ENCODE data around the gene SMPD3. TPM values are rescaled to one million over a fixed set of nuclear protein-coding genes. Genes with fewer than 3 reads are reported as not detected.

Gene SMPD3
- total RNA-seq, 1 experiment from 2014 or later = 0.89 TPM

- TF ChIP-seq CBX3 (IDR thresholded peaks at IDR 0.05; ENCODE audit: low read depth) (no peak), CEBPB (IDR thresholded peaks at IDR 0.05; ENCODE audit: low read depth) (no peak), EGR1 (IDR thresholded peaks at IDR 0.05; ENCODE audit: low read depth) (no peak), EZH2 (IDR thresholded peaks at IDR 0.05) (no peak), FOSL1 (IDR thresholded peaks at IDR 0.05; ENCODE audit: low read depth) (no peak), JUND (IDR thresholded peaks at IDR 0.05) (no peak), TCF7L2 (IDR thresholded peaks at IDR 0.05; ENCODE audit: borderline replicate concordance, extremely low read depth, insufficient read depth, insufficient read length) (no peak), POLR2A (IDR thresholded peaks at IDR 0.05; ENCODE audit: borderline replicate concordance, extremely low read depth, insufficient read depth, insufficient read length) (no peak)
Observed at GRCh38 chr16:68486502-68487202, 38.3 kb upstream of the SMPD3 start (continued).

DNA sequence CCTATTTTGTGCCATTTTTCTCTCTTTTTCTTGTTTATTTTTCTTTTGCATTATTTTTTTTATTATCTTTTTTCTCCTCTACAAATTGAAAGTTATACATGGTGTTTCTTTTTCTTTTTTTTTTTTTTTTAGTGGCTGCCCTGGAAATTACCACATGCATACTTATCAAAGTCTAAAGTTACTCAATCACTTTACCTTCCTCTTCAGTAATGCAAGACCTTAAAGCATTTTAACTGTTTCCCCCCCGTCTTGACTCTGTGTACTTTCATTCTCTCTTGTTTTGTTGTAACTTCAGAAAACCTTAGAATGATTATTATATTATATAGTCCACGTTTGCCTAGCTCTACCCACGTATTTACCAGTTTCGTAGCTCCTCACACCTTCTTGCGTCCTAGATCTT lies 33.3 kb upstream of the SMPD3 start:
- ChIA-PET RAD21 (ENCODE audit: low non-redundant PET in 1 of 2, low total read pairs in 2 of 2, uncharacterized antibody in 2 of 2, unreplicated experiment in 2 of 2) (no interaction called here), CTCF (no interaction called here), POLR2A (no interaction called here)
- Histone ChIP-seq H3K79me2 (ENCODE audit: insufficient read depth, low read length) (no peaks in the 10 kb centered on the region), H3K9me2 (ENCODE audit: insufficient read depth) (no peaks in the 10 kb centered on the region), H4K20me1 (ENCODE audit: insufficient read depth) (no peaks in the 10 kb centered on the region), H3K4me2 (ENCODE audit: low read length) (no peak overlapping the region), H3K9me3 (ENCODE audit: control insufficient read depth in 1 of 2, insufficient read depth in 1 of 2, low read depth in 1 of 2, low read length in 2 of 2) (no peaks in the 10 kb centered on the region), H3K27me3 (ENCODE audit: insufficient read depth, low read length) (no peaks in the 10 kb centered on the region), H3K4me3 (replicated peaks in 1 of 2; ENCODE audit: low read depth in 1 of 2, low read length in 2 of 2) (no peak overlapping the region), H3K36me3 (ENCODE audit: control insufficient read depth in 1 of 2, insufficient read depth in 2 of 2, low read length in 2 of 2) (no peaks in the 10 kb centered on the region), H2AFZ (ENCODE audit: low read depth, low read length, poor library complexity, severe bottlenecking) (no peak overlapping the region), H3K9ac (ENCODE audit: low read length) (no peak overlapping the region), H3K27ac (ENCODE audit: low read depth, low read length) (no peak overlapping the region), H3K4me1 (ENCODE audit: control insufficient read depth in 1 of 2, insufficient read depth in 2 of 2, low read length in 2 of 2) (no peaks in the 10 kb centered on the region; a peak in 1 of 4 replicates)
- ATAC-seq (no peak), DNase-seq (ENCODE audit: low read depth, low spot score) (no peak)
- BruUV-seq (replicated peaks) = no TSS peak
- no peak for TF ChIP-seq FOSL1 (IDR thresholded peaks at IDR 0.05; ENCODE audit: low read depth)
- no peak for TF ChIP-seq TCF7L2 (IDR thresholded peaks at IDR 0.05; ENCODE audit: borderline replicate concordance, extremely low read depth, insufficient read depth, insufficient read length)
- no peak for TF ChIP-seq SRF (IDR thresholded peaks at IDR 0.05; ENCODE audit: low read depth)
- no peak for TF ChIP-seq JUND (IDR thresholded peaks at IDR 0.05)
- no peak for TF ChIP-seq EGR1 (IDR thresholded peaks at IDR 0.05; ENCODE audit: low read depth)
- TF ChIP-seq, protein P1, sequence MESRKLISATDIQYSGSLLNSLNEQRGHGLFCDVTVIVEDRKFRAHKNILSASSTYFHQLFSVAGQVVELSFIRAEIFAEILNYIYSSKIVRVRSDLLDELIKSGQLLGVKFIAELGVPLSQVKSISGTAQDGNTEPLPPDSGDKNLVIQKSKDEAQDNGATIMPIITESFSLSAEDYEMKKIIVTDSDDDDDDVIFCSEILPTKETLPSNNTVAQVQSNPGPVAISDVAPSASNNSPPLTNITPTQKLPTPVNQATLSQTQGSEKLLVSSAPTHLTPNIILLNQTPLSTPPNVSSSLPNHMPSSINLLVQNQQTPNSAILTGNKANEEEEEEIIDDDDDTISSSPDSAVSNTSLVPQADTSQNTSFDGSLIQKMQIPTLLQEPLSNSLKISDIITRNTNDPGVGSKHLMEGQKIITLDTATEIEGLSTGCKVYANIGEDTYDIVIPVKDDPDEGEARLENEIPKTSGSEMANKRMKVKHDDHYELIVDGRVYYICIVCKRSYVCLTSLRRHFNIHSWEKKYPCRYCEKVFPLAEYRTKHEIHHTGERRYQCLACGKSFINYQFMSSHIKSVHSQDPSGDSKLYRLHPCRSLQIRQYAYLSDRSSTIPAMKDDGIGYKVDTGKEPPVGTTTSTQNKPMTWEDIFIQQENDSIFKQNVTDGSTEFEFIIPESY (IDR thresholded peaks at IDR 0.05; ENCODE audit: extremely low read depth, insufficient replicate concordance, low read length) = no peak
- no peak for TF ChIP-seq POLR2AphosphoS5 (IDR thresholded peaks at IDR 0.05; ENCODE audit: low read depth, low read length)
- TF ChIP-seq CTCF (IDR thresholded peaks at IDR 0.05 in 2 of 3, conservative IDR thresholded peaks at IDR 0.05 in 1 of 3; ENCODE audit: borderline replicate concordance in 1 of 3, insufficient read depth in 1 of 3, low read depth in 2 of 3, low read length in 2 of 3) = no peak
- intact Hi-C loops (cut with micrococcal nuclease) = no loop called here

Measured in HCT116 (cell line).